Neural cell (in vitro differentiated cells): ENCODE data around the gene SMARCC2. TPM values are rescaled to one million over a fixed set of nuclear protein-coding genes. Genes with fewer than 3 reads are reported as not detected.

ENCODE experiments used
- H2AFZ ChIP-seq: fragments of 200-600, 300-800 bp; sonication (generic), shearing (Covaris generic); 2 replicates; pipeline ENCODE4 v1.6.0; 2014; ENCODE audit warnings: low read depth, mild to moderate bottlenecking, antibody characterized with exemption, low read length, moderate library complexity
- H3F3A ChIP-seq: fragments of 200-600 bp; shearing (Covaris generic); 2 replicates; pipeline ENCODE4 v1.6.1; 2016; ENCODE audit warnings: mild to moderate bottlenecking, moderate library complexity, mixed read lengths, antibody characterized with exemption, low read length; ENCODE audit not compliant: insufficient read depth, poor library complexity, severe bottlenecking
- H3K27ac ChIP-seq: fragments of 200-600, 300-800 bp; sonication (generic), shearing (Covaris generic); 2 replicates; pipeline ENCODE4 v1.5.1; 2014; ENCODE audit warnings: mild to moderate bottlenecking, low read length, moderate library complexity
- H3K27me3 ChIP-seq: fragments of 300-800, 200-600 bp; sonication (generic), shearing (Covaris generic); 2 replicates; pipeline ENCODE4 v1.6.0; 2014; ENCODE audit warnings: mild to moderate bottlenecking, low read depth, low read length, moderate library complexity; ENCODE audit not compliant: insufficient read depth
- H3K36me3 ChIP-seq: fragments of 300-800, 200-600 bp; sonication (generic), shearing (Covaris generic); 2 replicates; pipeline ENCODE4 v1.5.1; 2014; ENCODE audit warnings: mild to moderate bottlenecking, antibody characterized with exemption, low read length, moderate library complexity; ENCODE audit not compliant: insufficient read depth
- H3K4me2 ChIP-seq: fragments of 300-800, 200-600 bp; sonication (generic), shearing (Covaris generic); 2 replicates; pipeline ENCODE4 v1.6.0; 2014; ENCODE audit warnings: mild to moderate bottlenecking, low read length
- H3K4me3 ChIP-seq: fragments of 300-800, 200-600 bp; sonication (generic), shearing (Covaris generic); 2 replicates; pipeline ENCODE4 v1.5.1; 2014; ENCODE audit warnings: mild to moderate bottlenecking, low read length, moderate library complexity
- H3K79me2 ChIP-seq: fragments of 200-600 bp; shearing (Covaris generic); replicated peaks from 2 replicates; pipeline ENCODE4 v1.6.0; 2014; ENCODE audit warnings: mild to moderate bottlenecking, low read length, moderate library complexity; ENCODE audit not compliant: insufficient read depth
- H3K9ac ChIP-seq: fragments of 300-800, 200-600 bp; sonication (generic), shearing (Covaris generic); 2 replicates; pipeline ENCODE4 v1.6.1; 2016; ENCODE audit warnings: mild to moderate bottlenecking, low read length, mixed read lengths
- H3K9me2 ChIP-seq: fragments of 200-600 bp; shearing (Covaris generic); 2 replicates; pipeline ENCODE4 v1.6.1; 2016; ENCODE audit warnings: mild to moderate bottlenecking, low read length, mixed read lengths; ENCODE audit not compliant: insufficient read depth
- H3K9me3 ChIP-seq: fragments of 200-600, 300-800 bp; sonication (generic), shearing (Covaris generic); 2 replicates; pipeline ENCODE4 v1.6.1; 2016; ENCODE audit warnings: mild to moderate bottlenecking, mixed run types, low read length, moderate library complexity, mixed read lengths
- H4K20me1 ChIP-seq: fragments of 200-600 bp; shearing (Covaris generic); 2 replicates; pipeline ENCODE4 v1.6.1; 2016; ENCODE audit warnings: mild to moderate bottlenecking, mixed run types; ENCODE audit not compliant: insufficient read depth
- EP300 ChIP-seq: fragments of 450-650 bp; conservative IDR thresholded peaks from 2 replicates; pipeline ENCODE4 v1.6.1; 2014; ENCODE audit warnings: antibody characterized with exemption, mild to moderate bottlenecking, moderate library complexity; ENCODE audit not compliant: poor library complexity, severe bottlenecking
- EZH2 ChIP-seq: fragments of 200-600, 300-800 bp; shearing (Covaris generic), sonication (generic); IDR thresholded peaks from 2 replicates; pipeline ENCODE4 v1.6.1; 2014; ENCODE audit warnings: antibody characterized with exemption, low read length, borderline replicate concordance, mild to moderate bottlenecking; ENCODE audit not compliant: insufficient read depth, poor library complexity, severe bottlenecking
- MXI1 ChIP-seq: fragments of 450-650 bp; conservative IDR thresholded peaks from 2 replicates; pipeline ENCODE4 v1.6.1; 2014; ENCODE audit warnings: antibody characterized with exemption, mild to moderate bottlenecking; ENCODE audit not compliant: poor library complexity, severe bottlenecking
- POLR2AphosphoS5 ChIP-seq: IDR thresholded peaks from 2 replicates; pipeline ENCODE4 v1.6.1; 2012
- RAD21 ChIP-seq: fragments of 450-650 bp; conservative IDR thresholded peaks from 2 replicates; pipeline ENCODE4 v1.6.1; 2014; ENCODE audit warnings: antibody characterized with exemption, mild to moderate bottlenecking, moderate library complexity
- REST ChIP-seq: IDR thresholded peaks from 2 replicates; pipeline ENCODE4 v1.6.1; 2012; ENCODE audit warnings: borderline replicate concordance
- SMC3 ChIP-seq: fragments of 450-650 bp; conservative IDR thresholded peaks from 2 replicates; pipeline ENCODE4 v1.6.1; 2014; ENCODE audit warnings: antibody characterized with exemption, mild to moderate bottlenecking, moderate library complexity; ENCODE audit not compliant: poor library complexity
- TAF1 ChIP-seq: IDR thresholded peaks from 2 replicates; pipeline ENCODE4 v1.6.1; 2012; ENCODE audit warnings: low read depth
- polyA plus RNA-seq: library from polyadenylated mRNA; depleted of rRNA; stranded (reverse); fragments of >200 nt; gene quantifications from 2 replicates; pipeline ENCODE4 v1.2.3, GENCODE V29; 2014
- TF ChIP-seq, protein P1 (sequence below): fragments of 450-650 bp; IDR thresholded peaks from 2 replicates; pipeline ENCODE4 v1.5.1; 2014; ENCODE audit warnings: antibody characterized with exemption, mild to moderate bottlenecking, moderate library complexity; ENCODE audit not compliant: poor library complexity, severe bottlenecking

The SMARCC2 gene
- polyA plus RNA-seq, 1 donor from 2014 or later = 85.6 TPM

DNA sequence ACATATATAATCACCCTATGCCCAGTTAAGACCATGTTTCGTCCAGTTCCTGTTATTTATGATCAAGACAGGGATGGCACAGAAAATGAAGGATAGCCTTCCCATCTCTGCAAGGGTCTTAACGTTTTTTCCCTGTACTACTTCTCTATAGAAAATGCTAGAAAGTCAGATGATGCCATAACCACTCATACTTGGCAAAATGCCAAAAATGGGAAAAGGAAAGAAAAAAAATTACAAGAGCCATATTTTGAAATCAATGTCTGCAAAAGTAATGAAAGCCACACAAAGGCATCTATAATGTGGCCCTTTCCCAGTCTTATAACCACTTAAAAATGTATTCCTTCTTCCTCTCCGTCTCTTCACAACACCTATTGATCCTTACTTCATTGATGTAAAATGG lies 38.7 kb downstream of the SMARCC2 start:
- H3K4me3 ChIP-seq = no peak overlapping the region
- no peaks in the 10 kb centered on the region for H3K27me3 ChIP-seq
- H3K4me2 ChIP-seq = no peak overlapping the region
- TF ChIP-seq EP300 = no peak
- TF ChIP-seq REST = no peak
- TF ChIP-seq SMC3 = no peak
- TF ChIP-seq MXI1 = no peak
- TF ChIP-seq, protein P1, sequence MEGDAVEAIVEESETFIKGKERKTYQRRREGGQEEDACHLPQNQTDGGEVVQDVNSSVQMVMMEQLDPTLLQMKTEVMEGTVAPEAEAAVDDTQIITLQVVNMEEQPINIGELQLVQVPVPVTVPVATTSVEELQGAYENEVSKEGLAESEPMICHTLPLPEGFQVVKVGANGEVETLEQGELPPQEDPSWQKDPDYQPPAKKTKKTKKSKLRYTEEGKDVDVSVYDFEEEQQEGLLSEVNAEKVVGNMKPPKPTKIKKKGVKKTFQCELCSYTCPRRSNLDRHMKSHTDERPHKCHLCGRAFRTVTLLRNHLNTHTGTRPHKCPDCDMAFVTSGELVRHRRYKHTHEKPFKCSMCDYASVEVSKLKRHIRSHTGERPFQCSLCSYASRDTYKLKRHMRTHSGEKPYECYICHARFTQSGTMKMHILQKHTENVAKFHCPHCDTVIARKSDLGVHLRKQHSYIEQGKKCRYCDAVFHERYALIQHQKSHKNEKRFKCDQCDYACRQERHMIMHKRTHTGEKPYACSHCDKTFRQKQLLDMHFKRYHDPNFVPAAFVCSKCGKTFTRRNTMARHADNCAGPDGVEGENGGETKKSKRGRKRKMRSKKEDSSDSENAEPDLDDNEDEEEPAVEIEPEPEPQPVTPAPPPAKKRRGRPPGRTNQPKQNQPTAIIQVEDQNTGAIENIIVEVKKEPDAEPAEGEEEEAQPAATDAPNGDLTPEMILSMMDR = no peak
- no peak for TF ChIP-seq EZH2
- TF ChIP-seq TAF1 = no peak
- no peak for TF ChIP-seq RAD21
- no peak for TF ChIP-seq POLR2AphosphoS5
- H3K9me3 ChIP-seq = no peaks in the 10 kb centered on the region
- no peak overlapping the region for H2AFZ ChIP-seq
- H3K27ac ChIP-seq = no peak overlapping the region
- H3K9ac ChIP-seq = no peak overlapping the region
- no peaks in the 10 kb centered on the region for H4K20me1 ChIP-seq
- H3K79me2 ChIP-seq = peaks cover 14% of the 10 kb centered on the region
- H3F3A ChIP-seq = peaks cover 3% of the 10 kb centered on the region
- H3K36me3 ChIP-seq = no peaks in the 10 kb centered on the region
- H3K9me2 ChIP-seq = no peaks in the 10 kb centered on the region

DNA sequence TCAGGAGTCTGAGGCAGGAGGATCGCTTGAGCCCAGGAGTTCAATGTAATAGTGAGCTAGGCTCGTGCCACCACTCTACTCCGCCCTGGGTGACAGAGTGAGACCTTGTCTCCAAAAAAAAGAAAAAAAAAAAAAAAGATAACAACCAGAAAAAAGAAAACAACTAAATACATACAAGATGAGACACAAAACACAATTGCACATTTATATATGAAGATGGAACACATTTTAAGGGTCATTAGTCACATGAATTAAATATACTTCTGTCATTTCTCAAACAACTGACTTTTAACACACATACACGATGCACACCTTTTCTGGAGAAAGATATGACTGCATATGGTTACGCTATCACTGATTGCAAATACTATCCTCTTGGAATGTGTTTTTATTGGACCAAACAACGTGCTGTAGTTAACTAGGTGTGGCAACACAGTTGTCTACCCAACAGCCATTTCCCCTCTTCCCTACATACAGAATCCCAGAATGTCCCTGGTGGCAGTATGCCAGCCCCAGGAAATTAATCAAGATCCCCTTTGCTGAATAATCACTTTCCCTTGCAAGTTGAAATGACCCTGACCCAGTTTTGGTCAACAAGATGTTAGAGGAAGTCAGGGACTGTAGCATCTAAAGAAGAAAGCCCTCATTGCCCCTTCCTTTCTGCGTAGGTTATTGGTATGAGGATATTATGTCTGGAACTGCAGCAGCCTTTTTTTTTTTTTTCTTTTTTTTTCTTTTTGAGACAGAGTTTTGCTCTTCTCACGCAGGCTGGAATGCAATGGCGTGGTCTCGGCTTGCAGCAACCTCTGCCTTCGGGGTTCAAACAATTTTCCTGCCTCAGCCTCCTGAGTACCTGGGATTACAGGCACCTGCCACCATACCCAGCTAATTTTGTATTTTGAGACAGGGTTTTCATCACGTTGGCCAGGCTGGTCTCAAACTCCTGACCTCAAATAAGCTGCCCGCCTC lies 42.5 kb downstream of the SMARCC2 start:
- H3K4me2 ChIP-seq = no peak overlapping the region
- no peaks in the 10 kb centered on the region for H3K9me2 ChIP-seq
- H3K9me3 ChIP-seq = no peaks in the 10 kb centered on the region
- H3K27ac ChIP-seq = no peak overlapping the region
- no peak overlapping the region for H3K4me3 ChIP-seq
- no peaks in the 10 kb centered on the region for H3K79me2 ChIP-seq
- no peaks in the 10 kb centered on the region for H3K27me3 ChIP-seq
- peaks cover under 1% of the 10 kb centered on the region for H3F3A ChIP-seq
- no peak overlapping the region for H2AFZ ChIP-seq
- no peak for TF ChIP-seq POLR2AphosphoS5
- TF ChIP-seq TAF1 = no peak
- no peak for TF ChIP-seq RAD21
- TF ChIP-seq EP300 = no peak
- no peak for TF ChIP-seq EZH2
- TF ChIP-seq SMC3 = no peak
- TF ChIP-seq MXI1 = no peak
- TF ChIP-seq, protein P1 = no peak
- TF ChIP-seq REST = no peak
- H3K36me3 ChIP-seq = no peaks in the 10 kb centered on the region
- no peaks in the 10 kb centered on the region for H4K20me1 ChIP-seq
- H3K9ac ChIP-seq = no peak overlapping the region
